HL-60/S4 treated with retinoic acid at 250 ng/mL for 4 days and 3 days (cell line): ENCODE data around the gene DHX40.
"Not testable (repeated sequence)": the region's sequence is repeated elsewhere in the genome, so short reads cannot be mapped to it uniquely, and the experiment has no call there.

ENCODE experiments used
- in situ Hi-C: fragments of 300-500 bp; cut with MboI; formaldehyde crosslinking; loops from 2 replicates; pipeline ENCODE4 v1.7.0; 2022; ENCODE audit warnings: low sequenced_read_pairs

DHX40 gene

GRCh38 chr17:59558953-59559352 is 6.5 kb upstream of the DHX40 start:
- in situ Hi-C loops: no loop called here

- in situ Hi-C loops: no loop called here
Measured at GRCh38 chr17:59561042-59561441, 4.4 kb upstream of the DHX40 start.

GRCh38 chr17:59565959-59566324 is 532 bp downstream of the DHX40 start:
- in situ Hi-C loops: no loop called here

GRCh38 chr17:59569151-59569550 is 3.7 kb downstream of the DHX40 start:
- in situ Hi-C loops: not testable (repeated sequence)

GRCh38 chr17:59572301-59572924 is 7.0 kb downstream of the DHX40 start:
- in situ Hi-C loops: no loop called here

- in situ Hi-C loops: not testable (repeated sequence)
Measured at GRCh38 chr17:59584168-59584567, 18.8 kb downstream of the DHX40 start.

- in situ Hi-C loops: no loop called here
Measured at GRCh38 chr17:59600169-59600568, 34.8 kb downstream of the DHX40 start.

GRCh38 chr17:59601130-59601529 is 35.7 kb downstream of the DHX40 start:
- in situ Hi-C loops: no loop called here

GRCh38 chr17:59607061-59607460 is 41.7 kb downstream of the DHX40 start:
- in situ Hi-C loops: no loop called here

GRCh38 chr17:59607817-59608403 is 42.5 kb downstream of the DHX40 start:
- in situ Hi-C loops: no loop called here

- in situ Hi-C loops: no loop called here
Measured at GRCh38 chr17:59611503-59611902, 46.1 kb downstream of the DHX40 start.

- in situ Hi-C loops: no loop called here
Measured at GRCh38 chr17:59616253-59616920, 51.0 kb downstream of the DHX40 start.

- in situ Hi-C loops: no loop called here
Measured at GRCh38 chr17:59617156-59617732, 51.8 kb downstream of the DHX40 start.

GRCh38 chr17:59619035-59619297 is 53.6 kb downstream of the DHX40 start:
- in situ Hi-C loops: no loop called here

GRCh38 chr17:59619298-59620063 is 54.1 kb downstream of the DHX40 start, which contains the start of gene CLTC:
Gene CLTC (plus strand): TSS chr17:59619895. CDS start chr17:59620132, 237 bp downstream.
- in situ Hi-C loops: no loop called here

- in situ Hi-C loops: no loop called here
Measured at GRCh38 chr17:59620064-59620359, 54.6 kb downstream of the DHX40 start.

- in situ Hi-C loops: no loop called here
Measured at GRCh38 chr17:59620518-59621259, 55.3 kb downstream of the DHX40 start.

GRCh38 chr17:59621771-59622170 is 56.4 kb downstream of the DHX40 start:
- in situ Hi-C loops: no loop called here

GRCh38 chr17:59623151-59623550 is 57.7 kb downstream of the DHX40 start:
- in situ Hi-C loops: no loop called here

- in situ Hi-C loops: no loop called here
Measured at GRCh38 chr17:59626756-59627155, 61.3 kb downstream of the DHX40 start.

GRCh38 chr17:59627274-59627673 is 61.9 kb downstream of the DHX40 start:
- in situ Hi-C loops: no loop called here
